Testis (tissue), 2 donors: ENCODE data around the gene MEMO1.

Experiments
- POLR2A ChIP-seq: fragments of 450-650 bp; IDR thresholded peaks from one replicate; pipeline ENCODE4 v1.6.1; 2017; ENCODE audit warnings: antibody characterized with exemption, mild to moderate bottlenecking, moderate library complexity
- TF ChIP-seq, protein P1 (sequence below), 3 experiments: fragments of 450-650 bp in 2 of 3; fragments of 200-600 bp in 1 of 3; sonication (generic) in 1 of 3; IDR thresholded peaks; one replicate each; pipeline ENCODE4 v1.5.1; 2016 to 2019; ENCODE audit warnings: antibody characterized with exemption in 3 of 3, mild to moderate bottlenecking in 2 of 3, moderate library complexity in 1 of 3

DNA sequence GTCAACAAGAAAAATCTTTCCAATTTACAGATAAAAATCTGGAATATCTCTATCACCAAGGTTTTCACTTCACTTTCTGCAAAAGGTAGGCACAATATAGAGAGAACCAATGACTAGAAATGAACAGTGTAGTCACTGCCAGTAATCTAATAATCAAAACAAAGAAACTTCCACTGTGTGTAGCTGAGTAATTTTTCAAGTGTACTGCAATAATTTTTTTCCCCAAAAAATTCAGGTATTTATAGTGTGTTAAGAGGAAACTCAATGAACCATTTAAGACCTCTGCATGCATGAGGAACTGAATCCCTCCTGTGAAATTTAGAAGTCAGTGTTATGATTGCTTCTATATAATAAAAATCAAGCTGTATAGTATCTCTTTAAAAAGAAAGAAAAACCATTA, 121.8 kb downstream of the MEMO1 start:
- TF ChIP-seq, protein P1, sequence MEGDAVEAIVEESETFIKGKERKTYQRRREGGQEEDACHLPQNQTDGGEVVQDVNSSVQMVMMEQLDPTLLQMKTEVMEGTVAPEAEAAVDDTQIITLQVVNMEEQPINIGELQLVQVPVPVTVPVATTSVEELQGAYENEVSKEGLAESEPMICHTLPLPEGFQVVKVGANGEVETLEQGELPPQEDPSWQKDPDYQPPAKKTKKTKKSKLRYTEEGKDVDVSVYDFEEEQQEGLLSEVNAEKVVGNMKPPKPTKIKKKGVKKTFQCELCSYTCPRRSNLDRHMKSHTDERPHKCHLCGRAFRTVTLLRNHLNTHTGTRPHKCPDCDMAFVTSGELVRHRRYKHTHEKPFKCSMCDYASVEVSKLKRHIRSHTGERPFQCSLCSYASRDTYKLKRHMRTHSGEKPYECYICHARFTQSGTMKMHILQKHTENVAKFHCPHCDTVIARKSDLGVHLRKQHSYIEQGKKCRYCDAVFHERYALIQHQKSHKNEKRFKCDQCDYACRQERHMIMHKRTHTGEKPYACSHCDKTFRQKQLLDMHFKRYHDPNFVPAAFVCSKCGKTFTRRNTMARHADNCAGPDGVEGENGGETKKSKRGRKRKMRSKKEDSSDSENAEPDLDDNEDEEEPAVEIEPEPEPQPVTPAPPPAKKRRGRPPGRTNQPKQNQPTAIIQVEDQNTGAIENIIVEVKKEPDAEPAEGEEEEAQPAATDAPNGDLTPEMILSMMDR (IDR thresholded peaks at IDR 0.05): no peak
- TF ChIP-seq POLR2A: no peak
